Measurements from ENCODE around the gene F13B. TPM values are rescaled to one million over a fixed set of nuclear protein-coding genes. Genes with fewer than 3 reads are reported as not detected.
"Not testable (repeated sequence)": the region's sequence is repeated elsewhere in the genome, so short reads cannot be mapped to it uniquely, and the experiment has no call there.

F13B gene
- total RNA-seq, 4 donors from 2014 or later, result not detected

GRCh38 chr1:197049100-197049499, 18.0 kb downstream of the F13B start:
- DNase-seq (ENCODE audit: extremely low spot score), result no peak
- H3K4me3 ChIP-seq, result no peak overlapping the region
- H3K27me3 ChIP-seq, result no peaks in the 10 kb centered on the region
- intact Hi-C loops (cut with DNase I), result no loop called here
- H3K9me3 ChIP-seq, result no peaks in the 10 kb centered on the region
- H3K36me3 ChIP-seq, result no peaks in the 10 kb centered on the region
- H3K4me1 ChIP-seq, result no peaks in the 10 kb centered on the region
- no peak overlapping the region for H3K27ac ChIP-seq (replicated peaks in 1 of 4)
- TF ChIP-seq POLR2AphosphoS5 (IDR thresholded peaks at IDR 0.05) (no peak), CTCF (IDR thresholded peaks at IDR 0.05) (no peak), POLR2A (IDR thresholded peaks at IDR 0.05; ENCODE audit: low read depth) (no peak), EP300 (IDR thresholded peaks at IDR 0.05) (no peak)

GRCh38 chr1:197042676-197043341, 24.3 kb downstream of the F13B start:
- no peak for DNase-seq (ENCODE audit: extremely low spot score)
- Histone ChIP-seq H3K36me3 (no peaks in the 10 kb centered on the region), H3K4me3 (no peak overlapping the region), H3K27me3 (no peaks in the 10 kb centered on the region), H3K9me3 (no peaks in the 10 kb centered on the region), H3K27ac (replicated peaks in 1 of 4) (no peak overlapping the region), H3K4me1 (no peaks in the 10 kb centered on the region)
- WGBS, result 89% methylated on average over 4 of the region's 4 CpGs
- intact Hi-C loops (cut with DNase I), result no loop called here
- TF ChIP-seq EP300 (IDR thresholded peaks at IDR 0.05) (no peak), POLR2AphosphoS5 (IDR thresholded peaks at IDR 0.05) (no peak), CTCF (IDR thresholded peaks at IDR 0.05) (no peak)

GRCh38 chr1:197041486-197042353, 25.3 kb downstream of the F13B start:
- TF ChIP-seq POLR2AphosphoS5 (IDR thresholded peaks at IDR 0.05) (no peak), EP300 (IDR thresholded peaks at IDR 0.05) (no peak), CTCF (IDR thresholded peaks at IDR 0.05) (no peak), POLR2A (IDR thresholded peaks at IDR 0.05; ENCODE audit: low read depth) (no peak)
- H3K27ac ChIP-seq (replicated peaks in 1 of 4), result no peak overlapping the region
- no peaks in the 10 kb centered on the region for H3K36me3 ChIP-seq
- no peaks in the 10 kb centered on the region for H3K27me3 ChIP-seq
- intact Hi-C loops (cut with DNase I), result no loop called here
- WGBS, result 80% methylated on average over 7 of the region's 7 CpGs
- H3K4me1 ChIP-seq, result no peaks in the 10 kb centered on the region
- no peak for DNase-seq (ENCODE audit: extremely low spot score)
- no peak overlapping the region for H3K4me3 ChIP-seq
- H3K9me3 ChIP-seq, result no peaks in the 10 kb centered on the region

- no peak for TF ChIP-seq CTCF (IDR thresholded peaks at IDR 0.05)
- no peak for TF ChIP-seq POLR2A (IDR thresholded peaks at IDR 0.05; ENCODE audit: low read depth)
- no peak for TF ChIP-seq POLR2AphosphoS5 (IDR thresholded peaks at IDR 0.05)
- no peak for TF ChIP-seq EP300 (IDR thresholded peaks at IDR 0.05)
- Histone ChIP-seq H3K36me3 (no peaks in the 10 kb centered on the region), H3K4me3 (no peak overlapping the region), H3K27me3 (no peaks in the 10 kb centered on the region), H3K4me1 (no peaks in the 10 kb centered on the region), H3K27ac (replicated peaks in 1 of 4) (no peak overlapping the region), H3K9me3 (no peaks in the 10 kb centered on the region)
- no peak for DNase-seq (ENCODE audit: extremely low spot score)
- WGBS, result 89% methylated on average over 3 of the region's 3 CpGs
- intact Hi-C loops (cut with DNase I), result no loop called here
These were observed 30.2 kb downstream of the F13B start for GRCh38 chr1:197036861-197037260.

- H3K27ac ChIP-seq (replicated peaks in 1 of 4); DNase-seq (ENCODE audit: extremely low spot score); H3K27me3 ChIP-seq; H3K36me3 ChIP-seq; H3K4me1 ChIP-seq; H3K4me3 ChIP-seq; H3K9me3 ChIP-seq; intact Hi-C loops (cut with DNase I): not testable (repeated sequence)
- 82% methylated on average over 6 of the region's 6 CpGs for WGBS
These were observed 32.3 kb downstream of the F13B start for GRCh38 chr1:197034631-197035339.
